WERI-Rb-1 (cell line): ENCODE data around the gene MMP1.
"Not testable (repeated sequence)": the region's sequence is repeated elsewhere in the genome, so short reads cannot be mapped to it uniquely, and the experiment has no call there.

Experiments
- DNase-seq: peaks from one replicate; pipeline ENCODE4 v3.0.0-alpha.2; 2020
- H3K27ac ChIP-seq: fragments of 250-450 bp; sonication (Bioruptor Pico); 2 replicates; pipeline ENCODE4 v1.5.1; 2020; ENCODE audit warnings: mild to moderate bottlenecking, moderate library complexity
- H3K27me3 ChIP-seq: fragments of 250-450 bp; sonication (Bioruptor Pico); 2 replicates; pipeline ENCODE4 v1.5.1; 2021; ENCODE audit warnings: mild to moderate bottlenecking, low read depth, moderate library complexity; ENCODE audit not compliant: insufficient read depth, severe bottlenecking
- H3K36me3 ChIP-seq: fragments of 250-450 bp; sonication (Bioruptor Pico); 2 replicates; pipeline ENCODE4 v1.5.1; 2020; ENCODE audit warnings: mild to moderate bottlenecking, moderate library complexity
- H3K4me3 ChIP-seq: 2 replicates; pipeline ENCODE4 v1.5.1; 2011; ENCODE audit warnings: low read depth, mild to moderate bottlenecking, control low read depth, low read length
- H3K9me3 ChIP-seq: fragments of 250-450 bp; sonication (Bioruptor Pico); 2 replicates; pipeline ENCODE4 v1.5.1; 2021; ENCODE audit warnings: mild to moderate bottlenecking, moderate library complexity; ENCODE audit not compliant: severe bottlenecking
- CTCF ChIP-seq: IDR thresholded peaks from 2 replicates; pipeline ENCODE4 v1.5.1; 2011; ENCODE audit warnings: low read depth, mild to moderate bottlenecking, control low read depth, inconsistent platforms, low read length

The MMP1 gene

GRCh38 chr11:102757823-102758549 lies 40.0 kb downstream of the MMP1 start:
- DNase-seq = no peak
- no peaks in the 10 kb centered on the region for H3K36me3 ChIP-seq
- no peak overlapping the region for H3K27ac ChIP-seq
- no peak overlapping the region for H3K4me3 ChIP-seq
- TF ChIP-seq CTCF = no peak
- no peaks in the 10 kb centered on the region for H3K27me3 ChIP-seq
- H3K9me3 ChIP-seq = no peaks in the 10 kb centered on the region

GRCh38 chr11:102753267-102753666 lies 44.7 kb downstream of the MMP1 start:
- H3K9me3 ChIP-seq = no peaks in the 10 kb centered on the region
- DNase-seq = no peak
- no peaks in the 10 kb centered on the region for H3K36me3 ChIP-seq
- H3K27ac ChIP-seq = no peak overlapping the region
- H3K27me3 ChIP-seq = no peaks in the 10 kb centered on the region
- no peak for TF ChIP-seq CTCF
- H3K4me3 ChIP-seq = no peak overlapping the region

GRCh38 chr11:102751673-102752072 lies 46.3 kb downstream of the MMP1 start:
- Histone ChIP-seq H3K27me3 (no peaks in the 10 kb centered on the region), H3K27ac (no peak overlapping the region), H3K4me3 (no peak overlapping the region), H3K9me3 (no peaks in the 10 kb centered on the region), H3K36me3 (no peaks in the 10 kb centered on the region)
- no peak for TF ChIP-seq CTCF
- no peak for DNase-seq

- DNase-seq = no peak
- H3K36me3 ChIP-seq = no peaks in the 10 kb centered on the region
- no peaks in the 10 kb centered on the region for H3K9me3 ChIP-seq
- H3K27ac ChIP-seq = no peak overlapping the region
- no peak for TF ChIP-seq CTCF
- H3K27me3 ChIP-seq = no peaks in the 10 kb centered on the region
- no peak overlapping the region for H3K4me3 ChIP-seq
These were observed 48.7 kb downstream of the MMP1 start for GRCh38 chr11:102749101-102749722.

GRCh38 chr11:102746746-102747578 lies 51.0 kb downstream of the MMP1 start:
- H3K36me3 ChIP-seq, H3K27ac ChIP-seq, H3K9me3 ChIP-seq, H3K27me3 ChIP-seq, DNase-seq, H3K4me3 ChIP-seq: not testable (repeated sequence)
